ENCODE measurements around the gene ZNF789.

GRCh38 chr7:99499371-99499720 lies 26.7 kb downstream of the ZNF789 start:
- no peak for TF ChIP-seq CHD1 (IDR thresholded peaks at IDR 0.05; ENCODE audit: low read depth, low read length)
- TF ChIP-seq CTCF (conservative IDR thresholded peaks at IDR 0.05; ENCODE audit: low read depth, low read length): no peak
- no peak for TF ChIP-seq ELK1 (IDR thresholded peaks at IDR 0.05; ENCODE audit: borderline replicate concordance, low read depth, low read length)
